ENCODE data around the gene UNC5A.
A peak's percentile ranks its signal among the peaks of the same experiment; 100 is the strongest.

Gene UNC5A

DNA sequence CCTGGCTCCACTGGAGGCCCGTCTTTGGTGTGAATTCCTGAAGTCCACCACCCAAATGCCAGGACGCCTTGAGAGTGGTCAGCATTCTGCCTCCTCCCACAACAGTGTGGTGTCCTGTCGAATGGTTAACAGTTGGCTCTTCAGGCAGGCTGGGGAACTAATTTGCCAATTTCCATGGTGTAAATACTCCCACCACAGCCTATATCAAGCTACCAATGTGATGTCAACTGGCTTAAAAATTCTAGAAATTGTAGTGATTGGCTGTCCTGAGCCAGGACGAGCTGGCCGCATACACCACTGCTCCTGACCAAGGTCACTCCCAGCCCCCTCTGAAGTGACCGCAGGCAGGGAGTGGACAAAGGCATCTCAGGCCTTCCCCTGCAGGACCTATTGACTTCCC is 11.1 kb downstream of the UNC5A start:
- no peak for DNase-seq

- no peak for DNase-seq
These were observed 11.9 kb downstream of the UNC5A start for GRCh38 chr5:176822041-176822792.

DNA sequence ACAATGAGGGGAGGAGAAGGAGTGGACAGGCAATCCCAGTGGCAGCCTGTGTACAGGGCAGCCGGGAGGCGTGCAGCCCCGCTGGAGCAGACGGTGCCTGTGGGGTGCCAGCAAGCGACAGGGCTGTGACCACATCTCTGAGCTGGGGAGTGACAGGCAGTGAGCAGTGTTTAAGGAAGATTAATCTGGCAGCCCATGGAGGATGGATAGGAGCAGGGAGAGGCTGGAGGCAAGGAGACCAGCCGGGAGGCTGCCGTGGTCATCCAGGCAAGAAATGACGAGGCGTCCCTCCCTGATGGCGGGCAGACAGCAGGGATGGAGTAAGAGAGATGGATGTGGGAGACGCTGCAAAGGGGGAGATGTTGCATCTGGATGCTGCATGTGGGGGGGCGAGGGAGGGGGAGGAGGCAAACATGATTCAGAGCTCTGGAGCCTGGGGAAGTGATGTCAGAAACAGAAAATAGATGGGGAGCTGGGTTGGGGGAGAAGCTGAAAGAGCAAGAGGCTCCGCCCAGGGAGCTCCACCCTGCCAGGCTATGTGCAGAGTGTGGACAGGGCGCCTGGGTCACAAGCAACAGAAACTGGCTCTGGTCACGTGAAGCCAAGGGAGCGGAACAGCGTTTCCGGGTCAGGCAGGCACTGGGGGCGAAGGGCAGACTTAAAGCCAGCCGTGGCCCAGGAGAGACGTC is 12.6 kb downstream of the UNC5A start:
- DNase-seq, result peak in 1 of 14 donors; percentile 55

DNA sequence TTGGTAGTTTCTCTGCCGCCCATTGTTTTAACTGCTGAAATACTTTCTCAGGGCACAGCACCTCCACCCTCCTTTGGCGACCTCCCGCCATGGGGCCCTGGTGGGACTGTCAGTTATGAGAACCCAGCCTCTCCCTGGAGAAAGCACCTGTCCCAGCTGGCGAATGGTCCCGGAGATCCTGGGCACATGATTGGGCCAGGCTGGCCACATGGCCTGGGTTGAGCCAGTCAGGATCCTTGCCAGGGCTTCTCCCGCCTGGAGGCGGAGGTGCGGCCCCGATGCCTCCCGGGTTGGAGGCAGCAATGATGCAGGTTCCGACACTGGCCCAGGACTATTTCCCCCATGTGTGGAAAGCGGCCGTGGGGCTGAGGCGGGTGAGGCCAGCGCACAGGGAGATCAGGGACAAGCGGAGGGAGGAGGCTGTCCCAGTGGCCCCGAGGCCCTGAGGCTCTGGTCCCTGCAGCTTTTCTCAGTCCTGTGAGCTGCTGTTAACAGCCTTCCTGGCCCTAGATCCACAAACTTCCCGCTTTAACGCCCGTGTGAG is 13.6 kb downstream of the UNC5A start:
- DNase-seq, result peak in 2 of 14 donors; percentile 21 to 75

- no peak for DNase-seq
These were observed 14.2 kb downstream of the UNC5A start for GRCh38 chr5:176824604-176825003.

DNA sequence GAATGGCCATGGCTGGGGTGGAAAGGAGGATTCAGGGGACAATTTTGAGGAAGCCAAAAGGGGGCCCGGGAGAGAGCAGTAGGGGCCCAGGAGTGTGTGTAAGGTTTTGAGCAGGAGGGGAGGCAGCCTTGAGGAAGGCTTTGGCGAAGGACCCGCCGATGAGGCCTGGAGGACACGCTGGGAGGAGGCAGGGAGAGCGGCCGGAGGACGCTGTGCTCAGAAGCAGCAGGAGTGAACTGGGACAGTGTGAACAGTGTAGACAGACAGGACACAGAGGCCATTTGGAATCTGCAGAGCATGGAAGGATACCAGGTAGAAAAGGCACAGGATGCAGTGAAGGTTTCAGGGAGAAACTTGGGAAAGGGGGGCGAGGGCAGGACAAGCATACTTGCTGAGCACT is 14.9 kb downstream of the UNC5A start:
- DNase-seq, result no peak

GRCh38 chr5:176825957-176826356 is 15.6 kb downstream of the UNC5A start:
- no peak for DNase-seq

GRCh38 chr5:176827736-176828414 is 17.5 kb downstream of the UNC5A start:
- DNase-seq, result no peak

DNA sequence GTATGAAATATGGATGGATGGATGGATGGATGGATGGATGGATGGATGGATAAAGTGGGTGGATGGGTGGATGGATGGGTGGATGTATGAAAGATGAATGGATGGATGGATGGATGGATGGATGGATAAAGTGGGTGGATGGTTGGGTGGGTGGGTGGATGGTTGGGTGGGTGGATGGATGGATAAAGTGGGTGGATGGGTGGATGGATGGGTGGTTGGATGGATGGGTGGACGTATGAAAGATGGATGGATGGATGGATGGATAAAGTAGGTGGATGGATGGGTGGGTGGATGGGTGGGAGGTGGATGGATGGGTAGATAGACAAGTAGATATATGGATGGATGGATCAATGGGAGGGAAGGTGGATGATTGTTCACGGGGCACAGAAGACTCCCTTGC is 19.0 kb downstream of the UNC5A start:
- no peak for DNase-seq

DNA sequence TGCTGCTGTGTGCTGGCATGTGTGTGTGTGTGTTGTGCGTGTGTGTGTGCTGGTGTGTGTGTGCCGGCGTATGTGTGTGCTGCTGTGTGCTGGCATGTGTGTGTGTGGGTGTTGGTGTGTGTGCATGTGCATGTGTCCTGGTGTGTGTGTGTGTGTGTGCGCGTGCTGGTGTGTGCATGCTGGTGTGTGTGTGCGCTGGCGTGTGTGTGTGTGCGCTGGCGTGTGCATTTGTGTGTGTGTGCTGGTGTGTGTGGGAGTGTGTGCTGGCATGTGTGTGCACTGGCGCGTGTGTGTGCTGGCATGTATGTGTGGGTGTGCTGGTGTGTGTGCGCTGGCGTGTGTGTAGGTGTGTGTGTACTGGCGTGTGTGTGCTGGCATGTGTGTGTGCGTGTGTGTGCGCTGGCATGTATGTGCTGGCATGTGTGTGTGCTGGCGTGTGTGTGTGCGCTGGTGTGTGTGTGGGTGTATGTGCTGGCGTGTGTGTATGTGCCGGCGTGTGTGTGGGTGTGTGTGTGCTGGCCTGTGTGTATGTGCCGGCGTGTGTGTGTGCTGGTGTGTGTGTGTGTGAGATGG is 20.1 kb downstream of the UNC5A start:
- no peak for DNase-seq

- no peak for DNase-seq
These were observed 20.6 kb downstream of the UNC5A start for GRCh38 chr5:176830995-176831423.

- no peak for DNase-seq
These were observed 21.1 kb downstream of the UNC5A start for GRCh38 chr5:176831425-176831824.

DNA sequence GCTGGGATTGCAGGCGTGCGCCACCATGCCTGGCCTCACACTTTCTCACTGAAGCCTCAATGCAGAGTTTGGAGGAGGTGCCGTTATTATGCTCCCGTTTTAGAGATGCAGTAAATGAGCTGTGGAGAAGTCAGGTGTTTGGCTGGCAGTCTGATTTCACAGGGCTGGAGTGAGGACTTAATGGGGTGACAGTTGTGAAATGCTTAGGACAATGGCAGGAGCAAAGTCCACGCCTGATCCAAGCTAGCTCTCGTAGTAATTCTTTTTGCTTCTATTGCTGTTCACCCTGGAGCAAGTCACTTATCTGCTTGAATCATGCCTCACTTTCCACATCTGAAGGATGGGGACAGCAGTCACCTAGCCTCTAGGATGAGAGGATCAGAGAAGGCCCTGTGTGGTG is 21.8 kb downstream of the UNC5A start:
- DNase-seq, result no peak

DNA sequence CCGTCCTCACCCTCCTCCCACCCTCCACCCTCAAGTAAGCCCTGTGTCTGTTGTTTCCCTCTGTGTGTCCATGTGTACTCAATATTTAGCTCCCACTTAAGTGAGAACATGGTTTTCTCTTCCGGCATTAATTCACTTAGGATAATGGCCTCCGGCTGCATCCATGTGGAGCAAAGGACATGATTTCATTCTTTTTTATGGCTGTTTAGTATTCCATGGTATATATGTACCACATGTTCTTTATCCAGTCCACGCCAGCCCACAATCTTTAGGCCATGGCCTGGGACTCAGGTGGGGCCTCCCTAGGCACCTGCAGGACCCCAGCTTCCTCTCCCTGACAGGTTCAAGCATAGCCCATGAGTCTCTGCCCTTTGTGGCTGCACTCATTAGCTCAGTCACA is 22.9 kb downstream of the UNC5A start:
- DNase-seq, result no peak

- no peak for DNase-seq
These were observed 25.6 kb downstream of the UNC5A start for GRCh38 chr5:176835918-176836317.

DNA sequence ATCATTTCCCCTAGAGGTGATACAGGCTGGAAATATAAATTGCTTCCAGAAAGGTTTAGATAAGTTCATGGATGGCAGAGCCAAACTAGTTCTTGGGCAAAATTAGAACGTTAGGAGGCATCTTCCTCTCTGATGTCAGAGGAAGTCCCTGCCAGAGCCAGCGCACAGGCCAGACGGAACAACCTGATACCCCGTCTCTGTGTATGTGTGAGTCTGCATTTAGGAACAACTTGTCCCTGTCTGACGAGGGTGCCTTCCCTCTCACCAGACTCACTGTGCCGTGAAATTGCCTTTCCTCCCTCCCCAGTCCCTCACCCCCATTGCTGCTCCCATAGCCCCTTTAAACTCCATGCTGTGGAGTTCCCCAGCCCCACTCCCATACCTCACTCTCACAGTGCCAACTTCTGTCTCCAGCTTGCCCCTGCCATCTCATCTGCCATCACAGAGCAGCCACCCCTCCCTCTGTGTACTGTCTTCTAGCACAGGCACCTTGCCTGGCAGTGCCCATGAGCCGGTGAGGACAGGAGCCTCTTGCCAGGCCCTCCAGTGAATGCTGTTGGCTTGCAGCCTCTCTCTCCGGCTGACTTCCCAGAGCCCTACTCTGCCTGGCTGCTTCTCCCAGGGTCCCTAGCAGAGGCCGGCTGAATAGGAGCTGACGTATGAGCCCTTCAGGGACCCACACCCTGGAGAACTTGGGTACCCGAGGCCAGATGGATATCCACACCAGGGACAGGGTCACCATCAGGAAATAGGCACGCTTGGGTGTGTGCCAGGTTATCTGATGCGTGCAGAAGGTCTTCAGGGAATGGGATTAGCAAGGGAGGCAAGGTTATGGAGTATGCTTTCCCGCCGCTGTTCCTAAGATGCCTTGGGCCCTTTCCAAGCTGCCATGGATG is 26.7 kb downstream of the UNC5A start:
- DNase-seq, result peak in 2 of 14 donors; percentile 12 to 96

DNA sequence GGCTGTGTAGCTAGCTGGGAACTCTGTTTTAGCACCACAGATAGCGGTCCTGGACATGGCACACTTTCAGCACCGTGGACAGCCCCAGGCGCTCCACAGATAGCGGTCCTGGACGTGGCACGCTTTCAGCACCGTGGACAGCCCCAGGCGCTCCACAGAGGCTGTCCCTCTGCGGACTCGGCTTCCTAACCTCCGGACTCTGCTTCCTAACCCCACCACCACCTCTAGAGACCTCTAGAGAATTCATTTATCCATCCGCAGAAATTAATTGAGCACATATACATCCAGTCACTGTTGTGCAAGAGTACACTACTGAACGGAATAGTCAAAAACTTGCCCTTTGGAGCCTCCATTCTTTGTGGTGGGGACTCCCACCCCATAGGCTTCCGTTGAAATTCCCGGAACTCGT is 27.4 kb downstream of the UNC5A start:
- peak in 10 of 14 donors; percentile 14 to 70 (median 34) for DNase-seq

DNA sequence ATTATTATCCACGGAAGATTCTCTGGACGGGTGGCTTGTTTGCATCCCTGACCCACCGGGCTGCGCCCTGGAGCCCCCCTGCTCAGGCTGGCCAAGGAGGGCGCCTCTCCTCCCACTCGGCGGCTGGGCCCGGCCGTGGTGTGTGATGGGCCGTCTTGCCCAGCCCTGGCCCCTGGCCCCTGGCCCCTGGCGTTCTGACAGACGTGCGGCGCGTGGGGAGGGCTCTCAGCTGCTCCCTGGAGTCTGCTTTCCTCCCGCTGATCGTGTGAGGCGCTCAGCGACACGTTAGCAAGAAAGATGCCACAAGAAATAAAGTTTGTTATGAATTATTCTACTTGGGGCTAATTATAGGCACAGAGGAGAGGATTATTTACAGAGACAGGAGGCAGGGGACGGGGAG is 33.3 kb downstream of the UNC5A start:
- no peak for DNase-seq

GRCh38 chr5:176844281-176844680 is 33.9 kb downstream of the UNC5A start:
- no peak for DNase-seq

GRCh38 chr5:176844706-176845391 is 34.5 kb downstream of the UNC5A start:
- DNase-seq, result peak in 1 of 14 donors; percentile 62

- DNase-seq, result no peak
These were observed 35.0 kb downstream of the UNC5A start for GRCh38 chr5:176845392-176845713.

Data from C1 segment of cervical spinal cord (tissue), 14 donors.